AG10803 (cell line): ENCODE measurements around the gene GATA5.

ENCODE experiments used
- DNase-seq: peaks from one replicate; pipeline ENCODE4 v3.0.0; 2010; ENCODE audit warnings: low read depth
- H3K4me3 ChIP-seq: 2 replicates; pipeline ENCODE4 v1.5.1; 2011; ENCODE audit warnings: mild to moderate bottlenecking, low read length, control low read depth
- CTCF ChIP-seq: conservative IDR thresholded peaks from 2 replicates; pipeline ENCODE4 v1.5.1; 2011; ENCODE audit warnings: mild to moderate bottlenecking, low read length, control low read depth, inconsistent platforms

Gene GATA5

GRCh38 chr20:62487561-62488354 is 12.0 kb upstream of the GATA5 start:
- no peak for DNase-seq
- TF ChIP-seq CTCF = no peak
- no peak overlapping the region for H3K4me3 ChIP-seq

GRCh38 chr20:62487118-62487517 is 11.3 kb upstream of the GATA5 start:
- H3K4me3 ChIP-seq = no peak overlapping the region
- DNase-seq = no peak
- no peak for TF ChIP-seq CTCF

- H3K4me3 ChIP-seq = no peak overlapping the region
- DNase-seq = no peak
- no peak for TF ChIP-seq CTCF
These were observed 10.7 kb upstream of the GATA5 start for GRCh38 chr20:62486484-62486883.

GRCh38 chr20:62485701-62486089 is 9.9 kb upstream of the GATA5 start:
- no peak for DNase-seq
- no peak overlapping the region for H3K4me3 ChIP-seq
- TF ChIP-seq CTCF = no peak

GRCh38 chr20:62485062-62485700 is 9.4 kb upstream of the GATA5 start:
- DNase-seq = peak; percentile 8
- no peak for TF ChIP-seq CTCF
- no peak overlapping the region for H3K4me3 ChIP-seq

- no peak overlapping the region for H3K4me3 ChIP-seq
- no peak for TF ChIP-seq CTCF
- no peak for DNase-seq
These were observed 8.7 kb upstream of the GATA5 start for GRCh38 chr20:62484478-62484877.
